HCT116 (cell line): Measurements from ENCODE around the gene PYGO1. TPM values are rescaled to one million over a fixed set of nuclear protein-coding genes. Genes with fewer than 3 reads are reported as not detected.

Experiments used
- ATAC-seq: fragments of 200-7000 bp; cut with Tn5 transposase; 2 replicates; pipeline ENCODE4 v1.9.1; 2020; ENCODE audit warnings: mild to moderate bottlenecking, moderate library complexity
- BruUV-seq: library from RNA; stranded (reverse); fragments of 400-500 nt; replicated peaks from 2 replicates; lab custom pipeline; 2021; lab: Mats Ljungman, UMichigan
- CTCF ChIA-PET: fragments of 300-600 bp; sonication (Branson Sonifier 250); formaldehyde crosslinking; loops from one replicate; lab custom pipeline; 2021; ENCODE audit warnings: antibody characterized with exemption; lab: Charles Lee
- POLR2A ChIA-PET: fragments of 300-600, 350-600 bp; sonication (Branson Sonifier 250); formaldehyde crosslinking; loops from one replicate; lab custom pipeline; 2021; ENCODE audit warnings: antibody characterized with exemption; lab: Charles Lee
- RAD21 ChIA-PET, 2 experiments: fragments of 300-600 bp; sonication (Branson Sonifier 250); formaldehyde crosslinking; loops; one replicate each; lab custom pipeline; 2023; ENCODE audit warnings: low total read pairs in 2 of 2; ENCODE audit not compliant: uncharacterized antibody in 2 of 2, unreplicated experiment in 2 of 2, low non-redundant PET in 1 of 2; lab: Charles Lee
- DNase-seq: peaks from one replicate; pipeline ENCODE4 v3.0.0-alpha.2; 2010; ENCODE audit warnings: low read depth, low spot score
- H2AFZ ChIP-seq: fragments of 200-600 bp; shearing (Covaris generic), sonication (generic); 2 replicates; pipeline ENCODE4 v1.6.1; 2017; ENCODE audit warnings: low read depth, mixed run types, mixed read lengths, antibody characterized with exemption, low read length; ENCODE audit not compliant: poor library complexity, severe bottlenecking
- H3K27ac ChIP-seq: 2 replicates; pipeline ENCODE4 v1.5.1; 2012; ENCODE audit warnings: low read depth, low read length
- H3K27me3 ChIP-seq: fragments of 200-600 bp; sonication (generic); 2 replicates; pipeline ENCODE4 v1.6.1; 2016; ENCODE audit warnings: mixed run types, low read length, mixed read lengths; ENCODE audit not compliant: insufficient read depth
- H3K36me3 ChIP-seq, 2 experiments: fragments of 200-500 bp in 1 of 2; fragments of 200-600 bp in 1 of 2; sonication (Bioruptor generic) in 1 of 2; sonication (generic) in 1 of 2; 2 replicates each; pipeline versions ENCODE4 v1.5.1 to v1.6.1; 2014 to 2016; ENCODE audit warnings: low read length in 2 of 2, inconsistent platforms in 1 of 2, mixed read lengths in 1 of 2, mixed run types in 1 of 2; ENCODE audit not compliant: insufficient read depth in 2 of 2, control insufficient read depth in 1 of 2
- H3K4me1 ChIP-seq, 2 experiments: fragments of 200-600 bp in 1 of 2; sonication (generic) in 1 of 2; 2 replicates each; pipeline versions ENCODE4 v1.5.1 to v1.6.1; 2012 to 2017; ENCODE audit warnings: low read length in 2 of 2, inconsistent platforms in 1 of 2, mild to moderate bottlenecking in 1 of 2, mixed read lengths in 1 of 2, mixed run types in 1 of 2, moderate library complexity in 1 of 2; ENCODE audit not compliant: insufficient read depth in 2 of 2, control insufficient read depth in 1 of 2
- H3K4me2 ChIP-seq: fragments of 200-600 bp; sonication (generic); 2 replicates; pipeline ENCODE4 v1.6.1; 2017; ENCODE audit warnings: mixed run types, low read length, mixed read lengths
- H3K4me3 ChIP-seq, 2 experiments: fragments of 200-600 bp in 1 of 2; sonication (generic) in 1 of 2; replicated peaks in 1 of 2; 2 replicates each; pipeline ENCODE4 v1.5.1; 2011 to 2016; ENCODE audit warnings: low read length in 2 of 2, control low read depth in 1 of 2, low read depth in 1 of 2, mild to moderate bottlenecking in 1 of 2, mixed read lengths in 1 of 2, mixed run types in 1 of 2
- H3K79me2 ChIP-seq: fragments of 200-600 bp; sonication (generic); 2 replicates; pipeline ENCODE4 v1.6.1; 2017; ENCODE audit warnings: mild to moderate bottlenecking, mixed run types, low read length, moderate library complexity, mixed read lengths; ENCODE audit not compliant: insufficient read depth
- H3K9ac ChIP-seq: fragments of 200-600 bp; sonication (generic); 2 replicates; pipeline ENCODE4 v1.6.1; 2016; ENCODE audit warnings: low read length, mixed read lengths
- H3K9me2 ChIP-seq: fragments of 200-600 bp; sonication (generic), shearing (Covaris generic); 2 replicates; pipeline ENCODE4 v1.6.1; 2017; ENCODE audit warnings: mixed run types, mild to moderate bottlenecking, moderate library complexity; ENCODE audit not compliant: insufficient read depth
- H3K9me3 ChIP-seq, 2 experiments: fragments of 200-500 bp in 1 of 2; fragments of 200-600 bp in 1 of 2; sonication (Bioruptor generic) in 1 of 2; sonication (generic) in 1 of 2; 2 replicates each; pipeline ENCODE4 v1.6.1; 2014 to 2017; ENCODE audit warnings: low read length in 2 of 2, mixed read lengths in 2 of 2, inconsistent platforms in 1 of 2, low read depth in 1 of 2, mild to moderate bottlenecking in 1 of 2, mixed run types in 1 of 2, moderate library complexity in 1 of 2; ENCODE audit not compliant: control insufficient read depth in 1 of 2, insufficient read depth in 1 of 2
- H4K20me1 ChIP-seq: fragments of 200-600 bp; sonication (generic), shearing (Covaris generic); 2 replicates; pipeline ENCODE4 v1.6.1; 2017; ENCODE audit warnings: mixed run types, mild to moderate bottlenecking, moderate library complexity; ENCODE audit not compliant: insufficient read depth
- CBX3 ChIP-seq: IDR thresholded peaks from 2 replicates; pipeline ENCODE4 v1.6.1; 2012; ENCODE audit warnings: low read depth
- CEBPB ChIP-seq: IDR thresholded peaks from 2 replicates; pipeline ENCODE4 v1.6.1; 2012; ENCODE audit warnings: low read depth
- EGR1 ChIP-seq: IDR thresholded peaks from 2 replicates; pipeline ENCODE4 v1.6.1; 2012; ENCODE audit warnings: low read depth
- EZH2phosphoT487 ChIP-seq: fragments of 200-600 bp; IDR thresholded peaks from 2 replicates; pipeline ENCODE4 v1.6.1; 2018; ENCODE audit warnings: antibody characterized with exemption, borderline replicate concordance
- POLR2A ChIP-seq: IDR thresholded peaks from 2 replicates; pipeline ENCODE4 v1.7.0; 2011; ENCODE audit warnings: borderline replicate concordance; ENCODE audit not compliant: insufficient read depth, insufficient read length; ENCODE audit errors: extremely low read depth
- POLR2AphosphoS5 ChIP-seq: IDR thresholded peaks from 2 replicates; pipeline ENCODE4 v1.6.1; 2011; ENCODE audit warnings: mild to moderate bottlenecking, low read depth, low read length, moderate library complexity
- RAD21 ChIP-seq: IDR thresholded peaks from 2 replicates; pipeline ENCODE4 v1.6.1; 2012; ENCODE audit warnings: low read depth, mild to moderate bottlenecking
- YY1 ChIP-seq: IDR thresholded peaks from 2 replicates; pipeline ENCODE4 v1.6.1; 2011; ENCODE audit warnings: low read length, low read depth, moderate library complexity, mild to moderate bottlenecking; ENCODE audit not compliant: insufficient replicate concordance; ENCODE audit errors: extremely low read depth
- ZFX ChIP-seq: fragments of 450-650 bp; IDR thresholded peaks from 2 replicates; pipeline ENCODE4 v1.6.1; 2017
- ZNF274 ChIP-seq: fragments of 200-500 bp; sonication (Bioruptor generic); IDR thresholded peaks from 2 replicates; pipeline ENCODE4 v1.6.1; 2014; ENCODE audit warnings: mild to moderate bottlenecking, low read depth, low read length, inconsistent platforms
- intact Hi-C: fragments of 100-400 bp; cut with micrococcal nuclease; formaldehyde crosslinking; loops from 2 replicates; pipeline ENCODE4 v1.10.0; 2022
- total RNA-seq: library from RNA; stranded (reverse); gene quantifications from one replicate; pipeline ENCODE4 v1.2.1, GENCODE V29; 2021; ENCODE audit not compliant: unreplicated experiment
- TF ChIP-seq, protein P1 (sequence below): IDR thresholded peaks from 2 replicates; pipeline ENCODE4 v1.6.1; 2012; ENCODE audit warnings: low read depth
- TF ChIP-seq, protein P2 (sequence below): IDR thresholded peaks from 2 replicates; pipeline ENCODE4 v1.6.1; 2012
- TF ChIP-seq, protein P3 (sequence below), 3 experiments: fragments of 200-600 bp in 1 of 3; sonication (generic) in 1 of 3; IDR thresholded peaks in 2 of 3; conservative IDR thresholded peaks in 1 of 3; 2 replicates each; pipeline ENCODE4 v1.5.1; 2012 to 2017; ENCODE audit warnings: low read depth in 2 of 3, low read length in 2 of 3, antibody characterized with exemption in 1 of 3, borderline replicate concordance in 1 of 3, control low read depth in 1 of 3, mild to moderate bottlenecking in 1 of 3, mixed read lengths in 1 of 3, mixed run types in 1 of 3, moderate library complexity in 1 of 3; ENCODE audit not compliant: insufficient read depth in 1 of 3

The PYGO1 gene
- total RNA-seq, 1 experiment from 2014 or later = 0.34 TPM

DNA sequence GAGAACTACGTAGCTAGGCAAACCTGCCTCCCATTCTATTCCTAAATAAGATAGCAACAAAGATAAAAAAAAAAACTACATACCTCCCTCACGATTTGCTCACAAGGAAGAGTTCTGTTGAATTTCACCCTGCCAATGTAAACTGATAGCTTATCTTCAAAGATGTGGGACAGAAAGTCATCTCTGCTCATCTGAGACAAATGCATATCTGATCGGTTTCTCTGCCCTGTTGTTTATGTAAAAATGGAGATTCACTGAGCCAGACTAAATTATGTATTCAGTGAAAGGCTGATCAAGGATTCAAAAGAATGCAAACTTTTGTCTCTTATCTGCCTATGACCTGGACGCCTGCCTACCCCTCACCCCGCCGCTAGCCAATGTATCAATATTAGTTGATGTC lies 11.2 kb downstream of the PYGO1 start:
- H3K9me3 ChIP-seq = no peaks in the 10 kb centered on the region
- H3K36me3 ChIP-seq = no peaks in the 10 kb centered on the region
- H3K27me3 ChIP-seq = no peaks in the 10 kb centered on the region
- no peaks in the 10 kb centered on the region for H4K20me1 ChIP-seq
- H2AFZ ChIP-seq = no peak overlapping the region
- no peak overlapping the region for H3K4me2 ChIP-seq
- ATAC-seq = no peak
- H3K4me1 ChIP-seq = no peaks in the 10 kb centered on the region
- intact Hi-C loops = no loop called here
- no peak overlapping the region for H3K9ac ChIP-seq
- no TSS peak for BruUV-seq
- H3K27ac ChIP-seq = no peak overlapping the region
- H3K79me2 ChIP-seq = no peaks in the 10 kb centered on the region
- POLR2A ChIA-PET = no interaction called here
- RAD21 ChIA-PET = no interaction called here
- H3K4me3 ChIP-seq = no peak overlapping the region
- DNase-seq = no peak
- CTCF ChIA-PET = no interaction called here
- TF ChIP-seq POLR2AphosphoS5 (no peak), RAD21 (no peak), YY1 (no peak)
- TF ChIP-seq, all 23 proteins: peak for 0
- no peaks in the 10 kb centered on the region for H3K9me2 ChIP-seq

DNA sequence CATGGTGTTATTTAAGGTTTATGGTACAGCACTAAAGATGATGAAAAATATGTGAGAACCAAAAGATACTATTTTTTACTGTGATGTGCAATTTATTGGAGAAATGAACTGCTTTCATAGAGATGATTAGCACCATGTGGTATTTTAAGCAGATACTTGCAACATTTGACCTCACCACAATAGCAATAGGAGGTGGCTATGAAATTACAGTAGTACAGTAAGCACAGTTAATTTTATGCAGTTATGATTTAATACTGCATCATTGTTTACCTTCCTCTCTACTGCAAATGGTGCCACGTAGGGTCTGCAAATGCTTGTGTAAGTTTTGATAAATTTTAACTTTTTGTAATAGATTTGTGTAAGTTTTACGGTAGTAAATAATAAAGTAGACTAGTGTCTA lies 14.0 kb downstream of the PYGO1 start:
- Histone ChIP-seq H4K20me1 (no peaks in the 10 kb centered on the region), H3K36me3 (no peaks in the 10 kb centered on the region), H2AFZ (no peak overlapping the region), H3K4me2 (no peak overlapping the region)
- TF ChIP-seq EZH2phosphoT487 (no peak), ZNF274 (no peak), POLR2A (no peak), EGR1 (no peak), RAD21 (no peak), YY1 (no peak), CBX3 (no peak), CEBPB (no peak), ZFX (no peak)
- TF ChIP-seq, protein P1, sequence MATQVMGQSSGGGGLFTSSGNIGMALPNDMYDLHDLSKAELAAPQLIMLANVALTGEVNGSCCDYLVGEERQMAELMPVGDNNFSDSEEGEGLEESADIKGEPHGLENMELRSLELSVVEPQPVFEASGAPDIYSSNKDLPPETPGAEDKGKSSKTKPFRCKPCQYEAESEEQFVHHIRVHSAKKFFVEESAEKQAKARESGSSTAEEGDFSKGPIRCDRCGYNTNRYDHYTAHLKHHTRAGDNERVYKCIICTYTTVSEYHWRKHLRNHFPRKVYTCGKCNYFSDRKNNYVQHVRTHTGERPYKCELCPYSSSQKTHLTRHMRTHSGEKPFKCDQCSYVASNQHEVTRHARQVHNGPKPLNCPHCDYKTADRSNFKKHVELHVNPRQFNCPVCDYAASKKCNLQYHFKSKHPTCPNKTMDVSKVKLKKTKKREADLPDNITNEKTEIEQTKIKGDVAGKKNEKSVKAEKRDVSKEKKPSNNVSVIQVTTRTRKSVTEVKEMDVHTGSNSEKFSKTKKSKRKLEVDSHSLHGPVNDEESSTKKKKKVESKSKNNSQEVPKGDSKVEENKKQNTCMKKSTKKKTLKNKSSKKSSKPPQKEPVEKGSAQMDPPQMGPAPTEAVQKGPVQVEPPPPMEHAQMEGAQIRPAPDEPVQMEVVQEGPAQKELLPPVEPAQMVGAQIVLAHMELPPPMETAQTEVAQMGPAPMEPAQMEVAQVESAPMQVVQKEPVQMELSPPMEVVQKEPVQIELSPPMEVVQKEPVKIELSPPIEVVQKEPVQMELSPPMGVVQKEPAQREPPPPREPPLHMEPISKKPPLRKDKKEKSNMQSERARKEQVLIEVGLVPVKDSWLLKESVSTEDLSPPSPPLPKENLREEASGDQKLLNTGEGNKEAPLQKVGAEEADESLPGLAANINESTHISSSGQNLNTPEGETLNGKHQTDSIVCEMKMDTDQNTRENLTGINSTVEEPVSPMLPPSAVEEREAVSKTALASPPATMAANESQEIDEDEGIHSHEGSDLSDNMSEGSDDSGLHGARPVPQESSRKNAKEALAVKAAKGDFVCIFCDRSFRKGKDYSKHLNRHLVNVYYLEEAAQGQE = no peak
- TF ChIP-seq, protein P2, sequence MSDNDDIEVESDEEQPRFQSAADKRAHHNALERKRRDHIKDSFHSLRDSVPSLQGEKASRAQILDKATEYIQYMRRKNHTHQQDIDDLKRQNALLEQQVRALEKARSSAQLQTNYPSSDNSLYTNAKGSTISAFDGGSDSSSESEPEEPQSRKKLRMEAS = no peak
- TF ChIP-seq, protein P3, sequence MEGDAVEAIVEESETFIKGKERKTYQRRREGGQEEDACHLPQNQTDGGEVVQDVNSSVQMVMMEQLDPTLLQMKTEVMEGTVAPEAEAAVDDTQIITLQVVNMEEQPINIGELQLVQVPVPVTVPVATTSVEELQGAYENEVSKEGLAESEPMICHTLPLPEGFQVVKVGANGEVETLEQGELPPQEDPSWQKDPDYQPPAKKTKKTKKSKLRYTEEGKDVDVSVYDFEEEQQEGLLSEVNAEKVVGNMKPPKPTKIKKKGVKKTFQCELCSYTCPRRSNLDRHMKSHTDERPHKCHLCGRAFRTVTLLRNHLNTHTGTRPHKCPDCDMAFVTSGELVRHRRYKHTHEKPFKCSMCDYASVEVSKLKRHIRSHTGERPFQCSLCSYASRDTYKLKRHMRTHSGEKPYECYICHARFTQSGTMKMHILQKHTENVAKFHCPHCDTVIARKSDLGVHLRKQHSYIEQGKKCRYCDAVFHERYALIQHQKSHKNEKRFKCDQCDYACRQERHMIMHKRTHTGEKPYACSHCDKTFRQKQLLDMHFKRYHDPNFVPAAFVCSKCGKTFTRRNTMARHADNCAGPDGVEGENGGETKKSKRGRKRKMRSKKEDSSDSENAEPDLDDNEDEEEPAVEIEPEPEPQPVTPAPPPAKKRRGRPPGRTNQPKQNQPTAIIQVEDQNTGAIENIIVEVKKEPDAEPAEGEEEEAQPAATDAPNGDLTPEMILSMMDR (IDR thresholded peaks at IDR 0.05 in 2 of 3, conservative IDR thresholded peaks at IDR 0.05 in 1 of 3; ENCODE audit: borderline replicate concordance in 1 of 3, insufficient read depth in 1 of 3, low read depth in 2 of 3, low read length in 2 of 3) = no peak
- TF ChIP-seq, all 23 proteins: peak for 0
- H3K4me1 ChIP-seq = no peaks in the 10 kb centered on the region
- DNase-seq (no peak), ATAC-seq (no peak)
- ChIA-PET POLR2A (no interaction called here), CTCF (no interaction called here), RAD21 (no interaction called here)
- no peak overlapping the region for H3K27ac ChIP-seq
- H3K4me3 ChIP-seq = no peak overlapping the region
- intact Hi-C loops = no loop called here
- no TSS peak for BruUV-seq
- H3K27me3 ChIP-seq = no peaks in the 10 kb centered on the region
- no peak overlapping the region for H3K9ac ChIP-seq
- no peaks in the 10 kb centered on the region for H3K79me2 ChIP-seq
- H3K9me2 ChIP-seq = no peaks in the 10 kb centered on the region
- H3K9me3 ChIP-seq = no peaks in the 10 kb centered on the region
